Suprapubic skin (tissue), 4 donors: ENCODE results near the gene DEPDC7. TPM values are rescaled to one million over a fixed set of nuclear protein-coding genes. Genes with fewer than 3 reads are reported as not detected.
A peak's percentile ranks its signal among the peaks of the same experiment; 100 is the strongest.

Experiments
- DNase-seq, 2 donors: peaks; one replicate each; pipeline ENCODE4 v3.0.0-alpha.2; 2019; ENCODE audit warnings: low spot score in 2 of 2
- H3K27ac ChIP-seq: fragments of 200-600 bp; sonication (generic); one replicate; pipeline ENCODE4 v1.5.1; 2019
- H3K27me3 ChIP-seq: fragments of 200-600 bp; sonication (generic); one replicate; pipeline ENCODE4 v1.5.1; 2019
- H3K36me3 ChIP-seq: fragments of 200-600 bp; sonication (generic); one replicate; pipeline ENCODE4 v1.5.1; 2019
- H3K4me1 ChIP-seq: fragments of 200-600 bp; sonication (generic); one replicate; pipeline ENCODE4 v1.5.1; 2019
- H3K4me3 ChIP-seq: fragments of 200-600 bp; sonication (generic); one replicate; pipeline ENCODE4 v1.5.1; 2019; ENCODE audit warnings: mild to moderate bottlenecking
- H3K9me3 ChIP-seq: fragments of 200-600 bp; sonication (generic); one replicate; pipeline ENCODE4 v1.5.1; 2019
- EP300 ChIP-seq: sonication (generic); formaldehyde crosslinking; IDR thresholded peaks from one replicate; pipeline ENCODE4 v1.6.1; 2017; ENCODE audit warnings: antibody characterized with exemption
- POLR2A ChIP-seq, 2 donors: fragments of 450-650 bp; IDR thresholded peaks; one replicate each; pipeline ENCODE4 v1.6.1; 2017; ENCODE audit warnings: antibody characterized with exemption in 2 of 2, mild to moderate bottlenecking in 2 of 2, moderate library complexity in 2 of 2
- POLR2AphosphoS5 ChIP-seq, 3 donors: sonication (generic); formaldehyde crosslinking; IDR thresholded peaks; one replicate each; pipeline ENCODE4 v1.6.1; 2017; ENCODE audit warnings: antibody characterized with exemption in 3 of 3
- WGBS: methylation state at CpG from one replicate; pipeline ENCODE4 v1.1.5; 2018; 5-methylcytosine and 5-hydroxymethylcytosine counted together
- total RNA-seq, 4 donors: library from RNA; depleted of rRNA; stranded (reverse); fragments of >200 nt; gene quantifications; one replicate each; pipeline ENCODE4 v1.1.0, GENCODE V29; 2016
- TF ChIP-seq, protein P1 (sequence below), 2 donors: fragments of 200-600 bp in 1 of 2; fragments of 450-650 bp in 1 of 2; sonication (generic) in 1 of 2; IDR thresholded peaks; one replicate each; pipeline ENCODE4 v1.5.1; 2016 to 2019; ENCODE audit warnings: antibody characterized with exemption in 2 of 2, mild to moderate bottlenecking in 1 of 2, moderate library complexity in 1 of 2

DEPDC7 gene
- total RNA-seq, 4 donors from 2014 or later = 2.4 to 5.0 (median 3.3) TPM

DNA sequence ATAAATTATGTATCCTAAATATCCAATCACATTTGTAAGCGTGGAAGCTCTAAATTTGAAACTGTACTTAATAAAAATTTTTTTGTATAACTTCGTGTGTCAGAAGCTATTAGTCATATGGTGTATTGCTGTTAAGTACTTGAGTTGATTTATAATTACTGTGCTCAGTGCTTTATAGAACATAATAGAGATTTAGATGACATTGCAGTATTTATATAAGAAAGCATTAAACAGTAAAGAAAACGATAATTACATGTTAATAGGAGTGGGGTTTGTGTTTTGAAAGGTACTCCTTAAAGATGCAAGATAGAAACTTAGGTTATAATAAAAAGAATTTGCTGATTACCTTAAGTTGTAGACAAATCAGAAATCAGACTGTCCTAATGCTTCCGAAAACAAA lies 17.8 kb downstream of the DEPDC7 start:
- TF ChIP-seq POLR2A (IDR thresholded peaks at IDR 0.05) (no peak), POLR2AphosphoS5 (IDR thresholded peaks at IDR 0.05) (no peak), EP300 (no peak)
- TF ChIP-seq, protein P1, sequence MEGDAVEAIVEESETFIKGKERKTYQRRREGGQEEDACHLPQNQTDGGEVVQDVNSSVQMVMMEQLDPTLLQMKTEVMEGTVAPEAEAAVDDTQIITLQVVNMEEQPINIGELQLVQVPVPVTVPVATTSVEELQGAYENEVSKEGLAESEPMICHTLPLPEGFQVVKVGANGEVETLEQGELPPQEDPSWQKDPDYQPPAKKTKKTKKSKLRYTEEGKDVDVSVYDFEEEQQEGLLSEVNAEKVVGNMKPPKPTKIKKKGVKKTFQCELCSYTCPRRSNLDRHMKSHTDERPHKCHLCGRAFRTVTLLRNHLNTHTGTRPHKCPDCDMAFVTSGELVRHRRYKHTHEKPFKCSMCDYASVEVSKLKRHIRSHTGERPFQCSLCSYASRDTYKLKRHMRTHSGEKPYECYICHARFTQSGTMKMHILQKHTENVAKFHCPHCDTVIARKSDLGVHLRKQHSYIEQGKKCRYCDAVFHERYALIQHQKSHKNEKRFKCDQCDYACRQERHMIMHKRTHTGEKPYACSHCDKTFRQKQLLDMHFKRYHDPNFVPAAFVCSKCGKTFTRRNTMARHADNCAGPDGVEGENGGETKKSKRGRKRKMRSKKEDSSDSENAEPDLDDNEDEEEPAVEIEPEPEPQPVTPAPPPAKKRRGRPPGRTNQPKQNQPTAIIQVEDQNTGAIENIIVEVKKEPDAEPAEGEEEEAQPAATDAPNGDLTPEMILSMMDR (IDR thresholded peaks at IDR 0.05) = no peak
- WGBS = 76% methylated on average over 4 of the region's 4 CpGs
- Histone ChIP-seq H3K27me3 (no peaks in the 10 kb centered on the region), H3K4me1 (no peaks in the 10 kb centered on the region), H3K9me3 (no peaks in the 10 kb centered on the region), H3K36me3 (no peaks in the 10 kb centered on the region), H3K4me3 (no peak overlapping the region), H3K27ac (no peak overlapping the region)
- DNase-seq = no peak

DNA sequence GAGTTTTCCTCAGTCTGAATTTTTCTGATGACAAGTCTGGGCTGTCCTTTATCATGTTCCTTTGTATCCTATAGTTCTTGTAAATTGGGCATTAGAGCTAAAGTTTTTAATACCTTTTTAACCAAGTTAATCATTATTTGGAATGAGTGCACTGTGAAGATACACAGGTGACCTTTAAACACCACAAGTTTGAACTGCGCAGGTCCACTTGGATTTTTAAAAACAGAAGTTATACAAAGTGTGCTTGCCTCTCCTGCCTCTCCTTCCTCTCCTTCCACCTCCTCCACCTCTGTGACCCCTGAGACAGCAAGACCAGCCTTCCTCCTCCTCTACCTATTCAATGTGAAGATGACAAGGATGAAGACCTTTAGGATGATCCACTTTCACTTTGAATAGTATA lies 19.3 kb downstream of the DEPDC7 start:
- Histone ChIP-seq H3K4me1 (peaks cover under 1% of the 10 kb centered on the region), H3K36me3 (no peaks in the 10 kb centered on the region), H3K4me3 (no peak overlapping the region), H3K9me3 (no peaks in the 10 kb centered on the region), H3K27ac (no peak overlapping the region), H3K27me3 (no peaks in the 10 kb centered on the region)
- TF ChIP-seq EP300 (no peak), POLR2A (IDR thresholded peaks at IDR 0.05) (no peak), POLR2AphosphoS5 (IDR thresholded peaks at IDR 0.05) (no peak)
- TF ChIP-seq, protein P1 (IDR thresholded peaks at IDR 0.05) = no peak
- DNase-seq = no peak
- WGBS = 91% methylated on average over 1 of the region's 1 CpG

DNA sequence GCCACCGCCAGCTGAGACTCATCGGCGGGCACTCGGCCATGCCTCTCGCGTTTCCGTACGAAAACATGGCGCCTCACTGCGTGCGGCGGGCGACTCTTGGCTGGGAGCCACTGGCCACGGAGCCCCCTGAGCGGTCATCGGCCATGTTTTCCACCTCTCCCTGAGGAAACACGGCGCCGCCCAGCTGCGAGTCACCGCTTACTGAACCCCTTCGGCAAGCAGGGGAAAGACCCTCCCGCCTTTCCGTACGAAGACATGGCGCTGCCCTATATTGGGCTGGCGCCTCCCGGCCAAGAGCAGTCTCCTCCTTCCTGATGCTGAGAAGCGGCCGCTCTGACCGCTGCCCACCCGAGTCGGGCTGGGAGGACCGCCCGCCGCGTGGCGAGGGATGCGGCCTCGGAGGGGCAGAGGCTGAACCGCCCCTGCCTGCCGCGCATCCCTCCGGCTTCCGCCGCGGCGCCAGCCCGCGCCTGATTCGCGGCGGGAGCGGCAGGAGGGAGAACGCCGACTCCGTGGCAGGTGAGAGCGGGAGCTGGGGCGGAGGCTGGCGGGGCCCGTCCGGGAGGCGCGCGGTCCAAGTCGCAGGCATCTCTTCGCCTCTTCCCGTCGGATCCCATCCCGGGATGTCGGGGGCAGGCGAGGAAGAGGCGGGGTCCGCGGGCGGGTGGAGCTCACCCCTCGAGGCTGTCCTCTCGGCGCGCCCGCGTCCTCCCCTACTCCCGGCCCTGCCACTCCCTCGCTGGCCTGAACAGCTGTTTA lies 23.8 kb downstream of the DEPDC7 start, which contains the start of gene TCP11L1:
TSS of gene TCP11L1 (plus strand) at position 299 of the 759 bp plus-strand sequence. CDS start 4,202 bp downstream, outside the sequence.
- Histone ChIP-seq H3K27me3 (no peaks in the 10 kb centered on the region), H3K9me3 (no peaks in the 10 kb centered on the region), H3K36me3 (no peaks in the 10 kb centered on the region), H3K27ac (peak within 1 kb of the TSS; percentile 91), H3K4me1 (peaks cover 37% of the 10 kb centered on the region), H3K4me3 (peak within 1 kb of the TSS; percentile 90)
- 0% methylated on average over 20 of the region's 84 CpGs for WGBS
- TF ChIP-seq POLR2A (IDR thresholded peaks at IDR 0.05) (no peak), POLR2AphosphoS5 (IDR thresholded peaks at IDR 0.05) (peak in 2 of 3 donors; percentile 73 to 83)
- DNase-seq = peak; percentile 96

DNA sequence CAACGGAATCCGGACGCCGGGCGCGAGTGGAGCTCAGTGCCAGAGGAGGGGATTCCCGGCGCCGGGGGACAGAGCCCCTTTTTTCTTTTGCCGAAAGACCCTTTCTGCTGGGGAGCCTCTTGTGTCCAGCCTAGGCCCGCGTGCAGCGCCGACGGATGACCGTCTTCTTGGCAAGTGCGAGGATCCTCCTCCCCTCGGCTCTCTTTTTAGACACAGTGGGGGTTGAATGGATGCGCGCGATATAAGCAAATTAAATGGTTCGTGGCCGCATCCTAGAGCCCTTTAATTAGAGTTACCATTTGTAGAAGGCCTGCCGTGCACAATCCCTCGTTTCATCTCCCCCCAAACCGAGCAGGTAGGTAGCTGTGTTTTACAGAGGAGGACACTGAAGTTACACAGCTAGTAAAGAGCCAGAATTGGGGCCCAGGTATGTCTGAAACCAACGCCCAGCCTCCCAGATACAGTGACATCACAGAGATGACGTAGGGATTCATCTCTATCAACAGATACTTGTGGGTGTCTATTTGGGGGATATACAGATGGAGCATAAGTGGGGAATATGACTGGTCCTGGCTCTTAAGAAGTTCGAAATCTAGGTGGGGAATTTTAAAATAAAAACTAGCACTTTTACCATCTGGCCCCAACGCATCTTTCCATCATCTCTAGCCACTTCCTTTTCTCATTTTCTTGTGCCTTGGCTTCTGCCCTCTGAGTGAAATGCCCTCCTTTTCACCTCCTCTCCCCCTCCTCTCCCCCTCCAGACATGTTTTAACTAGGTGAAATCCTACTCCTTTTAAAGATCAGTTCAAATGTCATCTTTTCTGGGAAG lies 24.6 kb downstream of the DEPDC7 start:
- Histone ChIP-seq H3K9me3 (no peaks in the 10 kb centered on the region), H3K4me3 (peak overlapping the region; percentile 90), H3K36me3 (no peaks in the 10 kb centered on the region), H3K27ac (peak overlapping the region; percentile 91), H3K4me1 (peaks cover 40% of the 10 kb centered on the region), H3K27me3 (no peaks in the 10 kb centered on the region)
- 2% methylated on average over 28 of the region's 30 CpGs for WGBS
- DNase-seq = no peak
- TF ChIP-seq POLR2AphosphoS5 (IDR thresholded peaks at IDR 0.05) = no peak
- TF ChIP-seq POLR2A (IDR thresholded peaks at IDR 0.05) = no peak
- TF ChIP-seq, protein P1 (IDR thresholded peaks at IDR 0.05) = no peak
- no peak for TF ChIP-seq EP300

DNA sequence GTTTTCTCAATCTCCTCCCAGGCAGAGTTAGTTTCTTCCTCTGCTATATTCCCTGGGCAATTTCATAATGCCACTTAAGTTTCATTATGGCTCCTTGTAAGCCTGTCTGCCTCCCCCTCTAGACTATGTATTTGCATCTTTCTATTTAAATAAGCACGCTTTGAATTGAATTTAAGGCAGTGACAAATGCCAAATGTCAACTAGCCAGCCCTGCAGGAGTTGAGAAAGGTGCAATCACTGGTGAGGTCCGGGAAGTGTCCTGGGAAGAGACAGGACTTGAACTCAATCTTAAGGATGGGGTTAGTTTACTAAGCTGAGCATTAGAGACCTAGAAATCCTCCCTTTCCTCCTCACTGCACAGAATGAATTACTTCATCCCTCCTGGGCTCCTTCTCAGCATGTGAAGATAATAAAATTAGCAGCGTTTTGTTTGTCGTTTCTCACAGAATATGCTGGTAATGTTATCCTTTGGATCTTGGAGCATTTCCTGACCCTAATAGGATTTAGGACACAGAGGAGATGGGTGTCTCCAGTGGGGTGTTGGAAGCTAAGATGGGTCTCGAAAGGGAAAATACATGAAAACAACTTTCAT lies 25.3 kb downstream of the DEPDC7 start:
- WGBS = 44% methylated on average over 5 of the region's 5 CpGs
- no peak for DNase-seq
- no peaks in the 10 kb centered on the region for H3K27me3 ChIP-seq
- H3K27ac ChIP-seq = no peak overlapping the region
- TF ChIP-seq POLR2AphosphoS5 (IDR thresholded peaks at IDR 0.05) = no peak
- TF ChIP-seq, protein P1 (IDR thresholded peaks at IDR 0.05) = no peak
- H3K36me3 ChIP-seq = no peaks in the 10 kb centered on the region
- no peaks in the 10 kb centered on the region for H3K9me3 ChIP-seq
- peaks cover 47% of the 10 kb centered on the region for H3K4me1 ChIP-seq
- peak overlapping the region; percentile 90 for H3K4me3 ChIP-seq
